GM12891 (cell line): ENCODE measurements around the gene EEF2K.

Experiments used
- DNase-seq: peaks from one replicate; pipeline ENCODE4 v3.0.0; 2011; ENCODE audit warnings: low spot score; ENCODE audit not compliant: insufficient read length
- FAIRE-seq: peaks from 2 replicates; lab custom pipeline; 2011; peaks lifted over from hg19 to GRCh38; lab: Jason Lieb, UNC
- PAX5 ChIP-seq: IDR thresholded peaks from 2 replicates; pipeline ENCODE4 v1.6.1; 2011; ENCODE audit warnings: low read length, moderate library complexity, mild to moderate bottlenecking; ENCODE audit not compliant: insufficient read depth, severe bottlenecking
- POLR2A ChIP-seq: IDR thresholded peaks from 2 replicates; pipeline ENCODE4 v1.6.1; 2011; ENCODE audit warnings: low read depth, low read length, control low read depth
- POLR2AphosphoS5 ChIP-seq: IDR thresholded peaks from 2 replicates; pipeline ENCODE4 v1.6.1; 2011; ENCODE audit warnings: low read depth, low read length, control low read depth
- POU2F2 ChIP-seq: IDR thresholded peaks from 2 replicates; pipeline ENCODE4 v1.6.1; 2011; ENCODE audit warnings: low read depth, mild to moderate bottlenecking, control low read depth, low read length, moderate library complexity
- SPI1 ChIP-seq: IDR thresholded peaks from 2 replicates; pipeline ENCODE4 v1.6.1; 2011; ENCODE audit warnings: low read depth, low read length, control low read depth
- TAF1 ChIP-seq: IDR thresholded peaks from 2 replicates; pipeline ENCODE4 v1.6.1; 2011; ENCODE audit warnings: low read depth, low read length, control low read depth

EEF2K gene

DNA sequence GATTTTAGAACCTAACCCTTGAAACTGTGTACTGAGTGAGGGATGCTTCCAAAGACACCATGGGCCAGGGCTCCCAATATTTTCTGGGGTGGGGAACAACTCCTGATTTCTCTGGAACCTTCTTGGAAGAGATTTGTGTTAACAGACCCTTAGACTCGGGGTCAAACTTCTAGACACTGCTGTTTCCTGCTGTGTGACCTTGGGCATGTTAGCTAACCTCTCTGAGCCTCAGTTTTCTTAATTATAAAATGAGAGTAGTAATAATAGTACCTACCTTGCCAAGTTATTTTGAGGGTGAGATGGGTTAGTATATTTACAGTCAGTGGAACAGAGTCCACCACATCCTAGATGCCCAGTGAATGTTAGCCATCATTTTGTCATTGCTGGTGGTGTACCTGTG lies 109.9 kb downstream of the EEF2K start:
- FAIRE-seq (no peak), DNase-seq (no peak)
- TF ChIP-seq PAX5, result no peak
- TF ChIP-seq TAF1, result no peak
- TF ChIP-seq SPI1, result no peak
- TF ChIP-seq POU2F2, result no peak
- no peak for TF ChIP-seq POLR2AphosphoS5
- TF ChIP-seq POLR2A, result no peak

DNA sequence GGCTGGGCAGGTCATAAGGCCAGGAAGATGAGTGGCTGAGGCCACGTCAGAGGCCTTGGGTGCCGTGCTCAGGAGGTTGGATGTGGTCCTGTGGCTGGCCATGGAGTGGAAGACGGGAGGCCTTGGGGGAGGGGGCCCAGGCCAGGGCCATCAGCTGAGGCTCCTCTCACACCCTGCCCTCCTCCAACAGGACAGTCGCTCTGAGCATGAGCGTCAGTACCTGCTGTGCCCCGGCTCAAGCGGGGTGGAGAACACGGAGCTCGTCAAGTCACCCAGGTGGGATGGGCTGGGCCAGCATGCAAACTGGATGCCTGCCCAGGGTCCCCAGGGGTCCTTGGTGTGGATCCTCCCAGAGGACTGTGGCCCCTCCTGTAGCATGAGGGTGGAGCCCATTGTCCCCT lies 110.3 kb downstream of the EEF2K start:
- no peak for TF ChIP-seq PAX5
- no peak for TF ChIP-seq TAF1
- TF ChIP-seq POLR2A, result no peak
- TF ChIP-seq POLR2AphosphoS5, result no peak
- TF ChIP-seq POU2F2, result no peak
- TF ChIP-seq SPI1, result no peak
- FAIRE-seq (no peak), DNase-seq (no peak)

DNA sequence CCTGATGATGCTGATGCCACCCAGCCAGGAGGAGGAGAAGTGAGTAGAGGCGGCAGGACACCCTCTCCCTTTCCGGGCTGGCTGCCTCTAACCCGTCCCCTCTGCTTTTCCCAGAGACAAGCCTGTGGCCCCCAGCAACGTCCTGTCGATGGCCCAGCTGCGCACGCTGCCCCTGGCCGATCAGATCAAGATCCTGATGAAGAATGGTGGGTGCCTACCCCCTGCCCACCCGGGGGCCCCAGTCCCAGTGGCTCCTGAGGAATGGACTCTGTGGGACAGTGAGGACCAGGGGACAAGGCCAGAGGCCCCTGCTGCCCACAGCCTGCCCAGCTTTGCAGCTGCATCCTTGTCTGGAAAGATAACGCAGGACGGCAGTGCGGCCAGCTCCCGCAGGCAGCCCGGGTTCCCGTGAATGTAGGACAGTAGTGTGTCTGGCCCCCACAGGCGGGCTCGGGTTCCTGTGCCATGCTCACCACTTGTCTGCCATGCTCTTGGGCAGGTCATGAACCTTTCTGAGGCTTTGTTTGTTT lies 111.0 kb downstream of the EEF2K start:
- DNase-seq (no peak), FAIRE-seq (no peak)
- TF ChIP-seq POLR2AphosphoS5 (no peak), POLR2A (no peak), SPI1 (no peak), PAX5 (no peak), TAF1 (no peak), POU2F2 (no peak)

DNA sequence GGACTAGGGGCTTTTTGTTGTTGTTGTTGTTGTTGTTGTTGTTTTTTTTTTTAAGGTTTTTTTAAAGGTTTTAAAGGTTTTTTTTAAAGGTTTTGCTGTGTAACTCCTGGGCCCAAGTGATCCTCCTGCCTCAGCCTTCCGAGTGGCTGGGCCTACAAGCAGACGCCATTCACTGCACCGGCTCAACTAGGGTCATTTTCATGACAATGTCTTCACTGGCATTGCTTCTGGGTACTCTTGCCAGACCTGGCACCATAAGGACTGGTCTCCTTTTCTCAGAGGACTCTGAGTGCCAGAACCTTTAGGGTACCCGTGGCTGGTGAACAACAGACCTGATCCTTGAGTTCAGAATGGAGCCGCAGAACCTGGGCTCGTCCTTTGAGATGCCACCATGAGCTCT lies 111.5 kb downstream of the EEF2K start:
- DNase-seq (no peak), FAIRE-seq (no peak)
- TF ChIP-seq TAF1 (no peak), POLR2AphosphoS5 (no peak)

DNA sequence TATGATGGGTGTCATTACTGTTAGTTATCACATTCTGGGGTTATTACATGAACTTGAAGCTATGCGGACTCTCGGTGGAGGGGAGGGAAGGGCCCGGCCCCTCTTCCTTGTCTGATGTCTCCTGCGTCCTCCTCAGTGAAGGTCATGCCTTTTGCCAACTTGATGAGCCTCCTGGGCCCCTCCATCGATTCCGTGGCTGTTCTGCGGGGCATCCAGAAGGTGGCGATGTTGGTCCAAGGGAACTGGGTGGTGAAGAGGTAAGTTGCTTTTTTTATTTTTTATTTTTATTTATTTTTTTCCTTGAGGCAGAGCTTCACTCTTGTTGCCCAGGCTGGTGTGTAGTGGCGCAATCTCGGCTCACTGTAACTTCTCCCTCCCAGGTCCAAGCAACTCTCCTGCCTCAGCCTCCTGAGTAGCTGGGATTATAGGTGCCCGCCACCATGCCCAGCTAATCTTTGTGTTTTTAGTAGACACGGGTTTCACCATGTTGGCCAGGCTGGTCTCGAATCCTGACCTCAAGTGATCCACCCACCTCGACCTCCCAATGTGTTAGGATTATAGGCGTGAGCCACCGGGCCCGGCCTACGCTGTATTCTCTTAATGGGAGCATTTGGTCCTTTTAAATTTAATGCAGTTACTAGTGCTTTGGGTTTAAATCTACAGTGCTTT lies 112.7 kb downstream of the EEF2K start:
- no peak for DNase-seq
- no peak for FAIRE-seq
- no peak for TF ChIP-seq PAX5
- no peak for TF ChIP-seq TAF1
- no peak for TF ChIP-seq POU2F2
- no peak for TF ChIP-seq POLR2AphosphoS5
- TF ChIP-seq SPI1, result no peak
- TF ChIP-seq POLR2A, result no peak

DNA sequence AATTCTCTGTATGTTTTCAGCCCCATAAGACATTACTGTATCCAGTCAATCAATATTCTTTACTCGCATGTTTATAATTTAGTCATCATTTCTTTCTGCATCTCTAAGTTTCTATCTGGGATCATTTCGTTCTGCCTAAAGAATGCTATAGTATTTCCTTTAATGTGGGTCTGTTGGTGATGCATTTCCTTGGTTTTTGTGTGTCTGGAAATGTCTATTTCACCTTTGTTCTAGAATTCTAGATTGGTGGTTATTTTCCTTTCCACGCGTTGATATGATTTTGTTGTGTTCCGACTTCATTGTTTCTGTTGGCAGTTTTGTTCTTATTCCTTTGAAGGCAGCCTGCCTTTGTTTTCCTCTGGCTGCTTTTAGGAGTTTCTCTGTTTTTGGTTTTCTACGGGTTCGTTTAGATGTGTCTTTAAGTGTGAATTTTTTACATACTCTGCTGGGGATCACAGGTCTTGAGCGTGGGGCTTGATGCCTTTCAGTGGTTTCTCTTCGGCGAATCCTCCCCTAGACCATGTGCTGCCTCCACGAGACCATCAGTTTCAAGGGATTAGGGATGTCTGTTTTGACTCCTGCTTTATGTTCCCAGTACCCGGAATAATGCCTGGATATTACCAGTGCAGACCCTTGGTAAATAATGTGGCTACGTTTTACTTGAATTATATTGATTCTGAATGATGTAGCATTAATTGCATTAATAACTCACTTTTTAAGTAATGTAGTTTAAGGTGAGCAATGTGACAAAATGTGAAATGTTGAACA lies 114.7 kb downstream of the EEF2K start:
- DNase-seq, result no peak
- FAIRE-seq, result no peak
- TF ChIP-seq POLR2AphosphoS5 (no peak), POU2F2 (no peak), TAF1 (no peak), PAX5 (no peak), SPI1 (no peak), POLR2A (no peak)

DNA sequence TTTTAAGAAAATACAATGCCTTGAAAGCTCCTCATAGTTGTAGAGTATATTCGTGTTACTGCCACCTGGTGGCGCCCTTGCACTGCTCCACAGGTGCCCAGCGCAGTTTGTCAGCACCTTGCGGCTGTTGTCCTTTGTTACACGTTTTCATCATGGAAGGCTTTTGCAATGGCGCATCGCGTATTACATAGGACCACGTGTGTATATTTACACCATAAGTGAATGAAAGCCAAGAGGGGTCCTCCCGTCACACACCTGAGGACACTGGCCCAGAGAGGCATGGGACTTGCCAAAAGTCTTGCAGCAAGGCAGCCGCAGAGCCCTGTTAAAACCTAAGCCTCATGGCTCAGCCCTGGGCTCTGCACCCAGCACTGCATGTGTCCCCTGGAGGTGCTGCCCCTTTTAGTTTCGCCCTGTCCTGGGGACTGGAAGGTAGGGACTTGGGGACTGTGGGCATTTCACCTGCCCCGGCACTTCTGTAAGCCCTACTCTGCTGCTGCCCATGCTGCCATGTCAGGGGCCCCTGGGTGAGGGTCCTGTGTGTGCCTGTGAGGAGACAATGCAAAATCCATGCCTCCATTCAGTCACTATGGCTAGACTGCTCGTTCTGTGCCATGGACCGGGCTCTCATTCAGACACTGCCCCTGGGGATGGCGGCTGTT lies 115.4 kb downstream of the EEF2K start:
- TF ChIP-seq TAF1 (no peak), PAX5 (no peak), SPI1 (no peak), POU2F2 (no peak), POLR2AphosphoS5 (no peak), POLR2A (no peak)
- FAIRE-seq, result peak; percentile 94
- peak; percentile 71 for DNase-seq

DNA sequence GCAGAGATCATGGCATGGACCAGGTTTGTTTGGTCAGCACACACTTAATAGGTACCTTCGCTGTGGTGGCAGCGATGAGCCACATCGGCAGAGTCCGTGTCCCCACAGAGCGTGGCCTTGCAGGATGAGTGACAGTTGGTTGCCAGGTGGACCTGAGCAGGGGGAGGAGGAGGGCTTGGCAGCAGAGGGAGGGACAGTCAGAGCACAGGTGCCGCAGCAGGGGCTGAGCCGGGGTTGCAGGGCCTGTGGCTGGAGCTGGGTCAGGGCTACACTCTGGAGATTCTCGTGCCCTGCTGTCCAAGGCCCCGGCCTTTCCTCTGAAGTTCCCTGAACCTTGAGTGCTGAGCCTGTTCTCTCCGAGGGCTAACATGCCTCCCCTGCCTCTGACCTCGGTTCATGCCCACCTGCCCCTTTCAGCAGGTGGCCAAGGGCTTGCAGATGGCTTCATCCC lies 116.0 kb downstream of the EEF2K start:
- FAIRE-seq, result no peak
- DNase-seq, result no peak
- TF ChIP-seq POLR2AphosphoS5, result no peak
- TF ChIP-seq TAF1, result no peak
- TF ChIP-seq POLR2A, result no peak
- TF ChIP-seq PAX5, result no peak
- TF ChIP-seq SPI1, result no peak
- TF ChIP-seq POU2F2, result no peak

DNA sequence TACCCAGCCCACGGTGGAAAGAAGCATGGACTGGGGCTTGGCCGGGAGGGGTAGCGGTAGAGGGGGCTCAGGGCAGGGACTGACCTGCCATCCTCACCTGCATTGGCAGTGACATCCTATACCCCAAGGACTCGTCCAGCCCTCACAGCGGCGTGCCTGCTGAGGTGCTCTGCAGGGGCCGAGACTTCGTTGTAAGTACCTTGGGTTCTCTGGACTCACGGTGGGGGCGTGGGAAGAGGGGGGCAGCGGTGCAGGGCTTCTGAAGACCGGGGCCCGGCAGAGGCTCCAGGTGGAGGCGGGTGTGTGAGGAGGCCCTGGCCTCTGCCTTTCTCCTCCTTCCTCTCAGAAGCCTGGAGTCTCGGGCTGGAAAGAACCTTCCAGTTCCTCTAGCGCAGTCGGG lies 116.7 kb downstream of the EEF2K start:
- FAIRE-seq, result no peak

More for the DNA sequence above, 116.7 kb downstream of the EEF2K start:
- no peak for DNase-seq
- TF ChIP-seq POU2F2 (no peak), PAX5 (no peak), POLR2AphosphoS5 (no peak), SPI1 (no peak)
